Neural progenitor cell (in vitro differentiated cells): ENCODE results near the gene POLR3A. TPM values are rescaled to one million over a fixed set of nuclear protein-coding genes. Genes with fewer than 3 reads are reported as not detected.
A peak's percentile ranks its signal among the peaks of the same experiment; 100 is the strongest.

Source experiments
- DNase-seq: peaks from one replicate; pipeline ENCODE4 v3.0.0-alpha.2; 2016; ENCODE audit warnings: low spot score
- H2AFZ ChIP-seq: fragments of 200-600 bp; sonication (generic); replicated peaks from 2 replicates; pipeline ENCODE4 v1.6.1; 2016; ENCODE audit warnings: antibody characterized with exemption
- H3F3A ChIP-seq: fragments of 200-600 bp; sonication (generic); 2 replicates; pipeline ENCODE4 v1.6.1; 2016; ENCODE audit warnings: antibody characterized with exemption, low read depth
- H3K27ac ChIP-seq: fragments of 200-600 bp; sonication (generic); 2 replicates; pipeline ENCODE4 v1.5.1; 2016; ENCODE audit warnings: mild to moderate bottlenecking
- H3K27me3 ChIP-seq: fragments of 200-600 bp; sonication (generic); 2 replicates; pipeline ENCODE4 v1.6.1; 2016; ENCODE audit warnings: mild to moderate bottlenecking, moderate library complexity
- H3K36me3 ChIP-seq: fragments of 200-600 bp; sonication (generic); 2 replicates; pipeline ENCODE4 v1.5.1; 2016
- H3K4me1 ChIP-seq: fragments of 200-600 bp; sonication (generic); 2 replicates; pipeline ENCODE4 v1.6.1; 2016; ENCODE audit warnings: mixed run types
- H3K4me2 ChIP-seq: fragments of 200-600 bp; sonication (generic); 2 replicates; pipeline ENCODE4 v1.6.1; 2016
- H3K4me3 ChIP-seq: fragments of 200-600 bp; sonication (generic); 2 replicates; pipeline ENCODE4 v1.5.1; 2016
- H3K79me2 ChIP-seq: fragments of 200-600 bp; sonication (generic); 2 replicates; pipeline ENCODE4 v1.6.1; 2016; ENCODE audit warnings: low read depth
- H3K9ac ChIP-seq: fragments of 200-600 bp; sonication (generic); 2 replicates; pipeline ENCODE4 v1.6.1; 2016
- H3K9me3 ChIP-seq: fragments of 200-600 bp; sonication (generic); 2 replicates; pipeline ENCODE4 v1.5.1; 2016; ENCODE audit warnings: low read depth
- H4K20me1 ChIP-seq: fragments of 200-600 bp; sonication (generic); 2 replicates; pipeline ENCODE4 v1.6.1; 2016; ENCODE audit warnings: low read depth
- H3K27ac Mint-ChIP-seq: 3 replicates; pipeline ENCODE4 v1.8.0; 2021; ENCODE audit warnings: mixed read lengths
- H3K27me3 Mint-ChIP-seq: 2 replicates; pipeline ENCODE4 v1.8.0; 2022; ENCODE audit warnings: low read depth, mild to moderate bottlenecking, inconsistent platforms, moderate library complexity, mixed read lengths; ENCODE audit not compliant: insufficient read depth
- H3K36me3 Mint-ChIP-seq: 3 replicates; pipeline ENCODE4 v1.8.0; 2021; ENCODE audit warnings: mixed read lengths
- H3K4me1 Mint-ChIP-seq: 3 replicates; pipeline ENCODE4 v1.8.0; 2021; ENCODE audit warnings: mixed read lengths
- H3K4me3 Mint-ChIP-seq: 3 replicates; pipeline ENCODE4 v1.8.0; 2021; ENCODE audit warnings: mild to moderate bottlenecking, moderate library complexity, mixed read lengths
- H3K9me3 Mint-ChIP-seq: 3 replicates; pipeline ENCODE4 v1.8.0; 2020; ENCODE audit warnings: mixed read lengths
- CTCF ChIP-seq: fragments of 200-600 bp; sonication (generic); IDR thresholded peaks from 2 replicates; pipeline ENCODE4 v1.5.1; 2017; ENCODE audit warnings: antibody characterized with exemption, mild to moderate bottlenecking
- EZH2 ChIP-seq: fragments of 200-600 bp; sonication (generic); IDR thresholded peaks from 2 replicates; pipeline ENCODE4 v1.6.1; 2017; ENCODE audit warnings: antibody characterized with exemption, mild to moderate bottlenecking, moderate library complexity
- EZH2phosphoT487 ChIP-seq: fragments of 200-600 bp; sonication (generic); IDR thresholded peaks from 2 replicates; pipeline ENCODE4 v1.6.1; 2017; ENCODE audit warnings: antibody characterized with exemption
- total RNA-seq: library from RNA; depleted of rRNA; stranded (reverse); fragments of >200 nt; gene quantifications from 2 replicates; pipeline ENCODE4 v1.2.3, GENCODE V29; 2015; ENCODE audit warnings: low replicate concordance

The POLR3A gene
- total RNA-seq, 1 donor from 2014 or later, result 16.0 TPM

- TF ChIP-seq EZH2 (no peak), CTCF (no peak), EZH2phosphoT487 (no peak)
- H3K4me3 ChIP-seq, result no peak overlapping the region
- no peak overlapping the region for H3K9ac ChIP-seq
- Mint-ChIP-seq H3K36me3 (peaks cover 4% of the 10 kb centered on the region), H3K9me3 (peaks cover 26% of the 10 kb centered on the region), H3K27ac (no peak overlapping the region), H3K4me1 (peaks cover 40% of the 10 kb centered on the region), H3K4me3 (no peak overlapping the region), H3K27me3 (peaks cover 5% of the 10 kb centered on the region)
- DNase-seq, result no peak
- H3K4me1 ChIP-seq, result no peaks in the 10 kb centered on the region
- no peaks in the 10 kb centered on the region for H3K36me3 ChIP-seq
- no peak overlapping the region for H3K27ac ChIP-seq
- no peaks in the 10 kb centered on the region for H3K79me2 ChIP-seq
- H3K27me3 ChIP-seq, result no peaks in the 10 kb centered on the region
- no peaks in the 10 kb centered on the region for H4K20me1 ChIP-seq
- H3K4me2 ChIP-seq, result no peak overlapping the region
- no peak overlapping the region for H2AFZ ChIP-seq
- peaks cover 8% of the 10 kb centered on the region for H3K9me3 ChIP-seq
- H3F3A ChIP-seq, result no peaks in the 10 kb centered on the region
Measured at GRCh38 chr10:77964811-77965210, 64.5 kb downstream of the POLR3A start.

- Histone ChIP-seq H3K9me3 (peaks cover 8% of the 10 kb centered on the region), H3K27ac (no peak overlapping the region), H3K4me3 (no peak overlapping the region), H3K79me2 (no peaks in the 10 kb centered on the region), H3K9ac (no peak overlapping the region), H3K4me2 (no peak overlapping the region), H3K27me3 (no peaks in the 10 kb centered on the region), H2AFZ (no peak overlapping the region), H3K4me1 (no peaks in the 10 kb centered on the region), H4K20me1 (no peaks in the 10 kb centered on the region), H3K36me3 (no peaks in the 10 kb centered on the region), H3F3A (no peaks in the 10 kb centered on the region)
- TF ChIP-seq EZH2 (no peak), CTCF (no peak), EZH2phosphoT487 (no peak)
- Mint-ChIP-seq H3K27me3 (peaks cover 5% of the 10 kb centered on the region), H3K36me3 (peaks cover 4% of the 10 kb centered on the region), H3K27ac (no peak overlapping the region), H3K9me3 (peaks cover 26% of the 10 kb centered on the region), H3K4me3 (no peak overlapping the region), H3K4me1 (peaks cover 34% of the 10 kb centered on the region)
- DNase-seq, result no peak
Measured at GRCh38 chr10:77963901-77964300, 65.4 kb downstream of the POLR3A start.

DNA sequence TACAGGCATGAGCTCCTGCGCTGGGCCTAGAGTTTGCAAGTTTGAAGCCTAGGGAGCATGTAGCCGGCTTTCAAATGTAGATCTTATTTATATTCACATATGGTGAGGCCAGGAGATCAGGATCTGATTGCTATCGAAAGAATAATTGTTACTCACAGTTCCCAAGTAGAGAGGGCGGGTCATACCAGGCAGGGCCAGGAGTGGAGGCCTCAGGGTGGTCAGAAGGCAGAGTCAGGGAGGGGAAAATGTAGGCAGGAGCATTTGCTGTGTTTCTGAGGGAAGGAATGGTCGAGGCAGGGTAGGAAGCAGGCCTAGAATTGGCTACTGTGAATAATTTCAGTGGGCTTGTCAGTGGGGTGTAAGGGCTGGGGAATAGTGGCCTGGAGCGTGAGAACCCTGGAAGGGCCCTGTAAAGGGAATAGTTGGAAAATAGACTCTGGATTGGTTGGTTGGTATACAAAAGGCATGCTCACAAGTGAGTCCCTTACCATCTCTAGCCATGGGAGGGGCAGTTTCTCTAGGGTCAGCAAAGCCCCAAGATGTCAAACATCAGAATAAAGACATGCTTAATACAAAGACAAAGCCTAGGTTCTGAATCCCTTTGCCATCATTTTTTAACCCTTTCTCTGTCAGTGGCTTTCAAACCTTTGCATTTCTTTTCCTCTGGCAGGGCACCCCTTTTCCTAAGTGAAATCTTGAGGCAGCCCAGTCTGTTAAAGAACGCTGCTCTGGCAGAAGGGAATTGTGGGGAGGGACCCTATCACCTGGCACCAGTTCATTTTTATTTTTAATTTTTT, 66.8 kb downstream of the POLR3A start:
- Histone ChIP-seq H2AFZ (peak overlapping the region; percentile 2), H3K27ac (no peak overlapping the region), H3K9me3 (peaks cover 8% of the 10 kb centered on the region), H3K4me2 (no peak overlapping the region), H3K79me2 (no peaks in the 10 kb centered on the region), H3F3A (no peaks in the 10 kb centered on the region), H3K4me3 (no peak overlapping the region), H3K36me3 (no peaks in the 10 kb centered on the region), H3K4me1 (no peaks in the 10 kb centered on the region), H3K9ac (no peak overlapping the region), H4K20me1 (no peaks in the 10 kb centered on the region), H3K27me3 (no peaks in the 10 kb centered on the region)
- TF ChIP-seq EZH2, result no peak
- TF ChIP-seq EZH2phosphoT487, result no peak
- no peak for TF ChIP-seq CTCF
- H3K4me1 Mint-ChIP-seq, result peaks cover 23% of the 10 kb centered on the region
- H3K36me3 Mint-ChIP-seq, result peaks cover 4% of the 10 kb centered on the region
- H3K27ac Mint-ChIP-seq, result peak overlapping the region; percentile 81
- peaks cover 26% of the 10 kb centered on the region for H3K9me3 Mint-ChIP-seq
- H3K4me3 Mint-ChIP-seq, result no peak overlapping the region
- DNase-seq, result no peak
- H3K27me3 Mint-ChIP-seq, result peaks cover under 1% of the 10 kb centered on the region
